Chondrocyte (in vitro differentiated cells): ENCODE measurements around the gene DPP6. TPM values are rescaled to one million over a fixed set of nuclear protein-coding genes. Genes with fewer than 3 reads are reported as not detected.

Experiments
- DNase-seq: peaks from one replicate; pipeline ENCODE4 v3.0.0; 2021; ENCODE audit warnings: mixed read lengths, low spot score
- H3K27ac Mint-ChIP-seq: one replicate; pipeline ENCODE4 v1.8.0; 2021; ENCODE audit warnings: mild to moderate bottlenecking, moderate library complexity, mixed read lengths; ENCODE audit not compliant: unreplicated experiment
- H3K27me3 Mint-ChIP-seq: 2 replicates; pipeline ENCODE4 v1.8.0; 2021; ENCODE audit warnings: low read depth, mixed read lengths
- H3K36me3 Mint-ChIP-seq: 2 replicates; pipeline ENCODE4 v1.8.0; 2021; ENCODE audit warnings: low read depth, mixed read lengths
- H3K4me1 Mint-ChIP-seq: 2 replicates; pipeline ENCODE4 v1.8.0; 2021; ENCODE audit warnings: low read depth, mild to moderate bottlenecking, mixed read lengths
- H3K4me3 Mint-ChIP-seq: one replicate; pipeline ENCODE4 v1.8.0; 2021; ENCODE audit warnings: mild to moderate bottlenecking, moderate library complexity, mixed read lengths; ENCODE audit not compliant: unreplicated experiment
- H3K9me3 Mint-ChIP-seq: 2 replicates; pipeline ENCODE4 v1.8.0; 2021; ENCODE audit warnings: low read depth, mixed read lengths
- total RNA-seq: library from RNA; stranded (reverse); gene quantifications from 3 replicates; pipeline ENCODE4 v1.2.1, GENCODE V29; 2021
- TF ChIP-seq, protein P1 (sequence below): fragments of 200-600 bp; sonication (generic); IDR thresholded peaks from 2 replicates; pipeline ENCODE4 v1.5.0; 2021; ENCODE audit warnings: antibody characterized with exemption, mild to moderate bottlenecking, moderate library complexity

Gene DPP6
- total RNA-seq, 1 donor from 2014 or later: not detected

DNA sequence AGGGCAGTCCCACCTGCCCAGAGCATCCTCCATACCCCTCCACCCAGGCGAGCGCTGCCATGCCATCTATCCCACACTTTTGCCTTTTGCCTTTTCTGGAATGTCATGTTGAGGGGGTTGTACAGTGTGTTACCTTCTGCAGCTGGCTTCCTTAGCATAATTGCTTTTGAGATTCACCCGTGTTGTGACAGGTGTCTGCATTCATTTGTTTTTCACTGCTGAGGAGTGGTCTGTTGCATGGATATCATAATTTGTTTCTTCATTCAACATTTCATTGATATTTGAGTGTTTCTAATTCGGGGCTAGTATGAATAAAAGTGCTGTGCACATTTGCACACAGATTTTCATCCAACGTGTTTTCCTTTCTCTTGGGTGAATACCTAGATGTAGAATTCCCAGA is 596.8 kb downstream of the DPP6 start:
- peaks cover 54% of the 10 kb centered on the region for H3K9me3 Mint-ChIP-seq
- H3K27me3 Mint-ChIP-seq: no peaks in the 10 kb centered on the region
- H3K36me3 Mint-ChIP-seq: no peaks in the 10 kb centered on the region
- no peak overlapping the region for H3K27ac Mint-ChIP-seq
- no peak for DNase-seq
- TF ChIP-seq, protein P1, sequence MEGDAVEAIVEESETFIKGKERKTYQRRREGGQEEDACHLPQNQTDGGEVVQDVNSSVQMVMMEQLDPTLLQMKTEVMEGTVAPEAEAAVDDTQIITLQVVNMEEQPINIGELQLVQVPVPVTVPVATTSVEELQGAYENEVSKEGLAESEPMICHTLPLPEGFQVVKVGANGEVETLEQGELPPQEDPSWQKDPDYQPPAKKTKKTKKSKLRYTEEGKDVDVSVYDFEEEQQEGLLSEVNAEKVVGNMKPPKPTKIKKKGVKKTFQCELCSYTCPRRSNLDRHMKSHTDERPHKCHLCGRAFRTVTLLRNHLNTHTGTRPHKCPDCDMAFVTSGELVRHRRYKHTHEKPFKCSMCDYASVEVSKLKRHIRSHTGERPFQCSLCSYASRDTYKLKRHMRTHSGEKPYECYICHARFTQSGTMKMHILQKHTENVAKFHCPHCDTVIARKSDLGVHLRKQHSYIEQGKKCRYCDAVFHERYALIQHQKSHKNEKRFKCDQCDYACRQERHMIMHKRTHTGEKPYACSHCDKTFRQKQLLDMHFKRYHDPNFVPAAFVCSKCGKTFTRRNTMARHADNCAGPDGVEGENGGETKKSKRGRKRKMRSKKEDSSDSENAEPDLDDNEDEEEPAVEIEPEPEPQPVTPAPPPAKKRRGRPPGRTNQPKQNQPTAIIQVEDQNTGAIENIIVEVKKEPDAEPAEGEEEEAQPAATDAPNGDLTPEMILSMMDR: no peak
- no peak overlapping the region for H3K4me3 Mint-ChIP-seq
- H3K4me1 Mint-ChIP-seq: no peaks in the 10 kb centered on the region

DNA sequence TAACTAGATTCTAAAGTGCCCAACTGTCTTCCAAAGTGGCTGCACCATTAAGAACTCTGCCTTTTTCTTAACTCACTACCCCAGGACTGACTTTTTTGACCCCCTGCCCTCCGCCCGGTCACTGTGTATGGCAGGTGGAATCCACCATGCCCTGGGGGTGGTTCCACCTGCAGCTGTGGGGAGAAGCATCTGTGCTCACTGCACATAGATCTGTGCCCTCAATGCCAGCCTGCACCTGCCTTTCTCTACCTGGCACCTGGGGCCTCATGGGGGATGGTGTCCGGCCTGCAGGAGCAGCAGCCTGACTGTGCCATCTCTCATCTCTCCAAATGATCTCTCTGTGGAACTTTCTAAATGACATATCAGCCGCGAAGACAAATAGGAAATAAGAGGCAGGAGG is 597.2 kb downstream of the DPP6 start:
- TF ChIP-seq, protein P1: no peak

DNA sequence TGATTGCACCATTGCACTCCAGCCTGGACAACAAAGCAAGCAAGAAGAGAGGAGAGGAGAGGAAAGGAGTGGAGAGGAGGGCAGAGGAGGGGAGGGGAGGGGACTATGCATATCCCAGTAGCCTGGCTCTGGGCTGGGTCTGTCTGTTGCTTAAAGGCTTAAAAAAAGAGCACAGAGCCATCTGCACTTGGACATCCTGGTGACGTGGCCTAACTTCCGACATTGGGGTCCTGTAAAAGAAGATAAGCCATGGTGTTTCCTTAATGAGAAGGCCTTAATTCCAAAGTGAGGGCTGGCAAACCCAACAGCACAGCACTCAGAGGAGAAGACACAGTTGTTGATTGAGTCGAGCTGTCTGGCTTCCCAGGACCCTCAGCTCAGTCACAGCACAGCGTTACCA is 598.1 kb downstream of the DPP6 start:
- H3K36me3 Mint-ChIP-seq: no peaks in the 10 kb centered on the region
- peaks cover 55% of the 10 kb centered on the region for H3K9me3 Mint-ChIP-seq
- no peaks in the 10 kb centered on the region for H3K27me3 Mint-ChIP-seq
- no peak for DNase-seq
- TF ChIP-seq, protein P1: no peak
- no peaks in the 10 kb centered on the region for H3K4me1 Mint-ChIP-seq
- no peak overlapping the region for H3K4me3 Mint-ChIP-seq
- no peak overlapping the region for H3K27ac Mint-ChIP-seq

More for the DNA sequence above, 597.2 kb downstream of the DPP6 start:
- H3K9me3 Mint-ChIP-seq: peaks cover 52% of the 10 kb centered on the region
- no peak overlapping the region for H3K27ac Mint-ChIP-seq
- no peaks in the 10 kb centered on the region for H3K4me1 Mint-ChIP-seq
- H3K4me3 Mint-ChIP-seq: no peak overlapping the region
- H3K36me3 Mint-ChIP-seq: no peaks in the 10 kb centered on the region
- no peak for DNase-seq
- H3K27me3 Mint-ChIP-seq: no peaks in the 10 kb centered on the region

DNA sequence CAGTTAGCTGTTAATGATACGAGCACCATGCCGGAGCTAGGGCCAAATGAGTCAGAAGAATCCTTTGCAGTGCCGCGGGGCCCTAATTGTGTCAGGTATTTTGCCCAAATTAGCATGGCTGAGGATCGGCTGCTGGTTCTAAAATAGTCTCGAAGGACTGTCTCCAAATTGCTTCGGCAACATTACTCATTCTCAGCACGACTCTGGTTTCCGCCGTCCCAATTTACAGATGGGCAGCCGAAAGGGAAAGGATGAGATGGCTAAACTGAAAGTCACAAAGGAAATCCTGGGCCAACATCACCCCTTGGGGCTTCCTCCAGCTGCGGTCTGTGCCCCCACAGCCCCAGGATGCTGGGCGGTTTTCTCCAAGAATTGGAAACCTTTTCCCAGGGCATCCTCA is 599.3 kb downstream of the DPP6 start:
- TF ChIP-seq, protein P1: no peak
- H3K9me3 Mint-ChIP-seq: peaks cover 50% of the 10 kb centered on the region
- no peak for DNase-seq
- no peak overlapping the region for H3K27ac Mint-ChIP-seq
- H3K4me1 Mint-ChIP-seq: no peaks in the 10 kb centered on the region
- H3K36me3 Mint-ChIP-seq: no peaks in the 10 kb centered on the region
- no peak overlapping the region for H3K4me3 Mint-ChIP-seq
- H3K27me3 Mint-ChIP-seq: no peaks in the 10 kb centered on the region

DNA sequence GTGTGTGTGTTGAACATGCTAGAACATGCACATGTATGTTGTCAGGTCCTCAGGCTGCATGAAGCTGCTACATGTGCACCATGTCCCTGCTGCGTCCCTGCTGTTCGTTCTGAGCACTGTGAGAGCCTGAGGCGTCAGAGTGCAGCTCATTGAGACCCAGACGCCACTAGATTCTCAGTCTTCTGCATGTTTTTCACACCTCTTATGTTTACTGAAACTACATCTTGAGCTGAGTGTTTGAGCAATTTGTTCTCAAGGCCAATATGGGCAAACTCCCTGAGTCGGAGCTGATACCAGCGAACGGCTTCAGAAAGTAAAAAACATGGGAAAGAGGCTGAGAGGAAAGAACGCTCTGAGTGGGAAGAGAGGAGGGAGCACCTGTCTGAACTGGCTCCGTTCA is 600.4 kb downstream of the DPP6 start:
- no peak overlapping the region for H3K27ac Mint-ChIP-seq
- no peak overlapping the region for H3K4me3 Mint-ChIP-seq

More for the DNA sequence above, 600.4 kb downstream of the DPP6 start:
- TF ChIP-seq, protein P1: no peak
- Mint-ChIP-seq H3K36me3 (no peaks in the 10 kb centered on the region), H3K27me3 (no peaks in the 10 kb centered on the region), H3K9me3 (peaks cover 41% of the 10 kb centered on the region), H3K4me1 (no peaks in the 10 kb centered on the region)
- no peak for DNase-seq
